Stimulated activated CD8-positive, alpha-beta memory T cell treated with anti-CD3 and anti-CD28 coated beads, Interleukin-4, amount 100 ng/mL, for 1 hour (primary cell): ENCODE data around the gene DLG2.
"Not testable (repeated sequence)": the region's sequence is repeated elsewhere in the genome, so short reads cannot be mapped to it uniquely, and the experiment has no call there.

Experiments
- DNase-seq, 2 donors: peaks; one replicate each; pipeline ENCODE4 v3.0.0-alpha.2; 2020; ENCODE audit warnings: low read depth in 2 of 2, low spot score in 1 of 2

The DLG2 gene

GRCh38 chr11:85627332-85627997 lies at the start of gene DLG2:
Gene DLG2 (minus strand): TSS chr11:85627344.
- no peak for DNase-seq

GRCh38 chr11:85673393-85673792 lies 46.2 kb upstream of the DLG2 start:
- no peak for DNase-seq

- DNase-seq, result no peak
These were observed 45.2 kb upstream of the DLG2 start for GRCh38 chr11:85672105-85672902.

GRCh38 chr11:85670949-85671663 lies 44.0 kb upstream of the DLG2 start:
- not testable (repeated sequence) for DNase-seq

- no peak for DNase-seq
These were observed 41.0 kb upstream of the DLG2 start for GRCh38 chr11:85668157-85668556.

- DNase-seq, result no peak
These were observed 39.5 kb upstream of the DLG2 start for GRCh38 chr11:85666687-85667086.

GRCh38 chr11:85665733-85666132 lies 38.6 kb upstream of the DLG2 start:
- no peak for DNase-seq

GRCh38 chr11:85664615-85665481 lies 37.7 kb upstream of the DLG2 start, which contains the start of gene CREBZF:
Gene CREBZF (minus strand): TSS chr11:85665129. CDS start chr11:85664875, 254 bp downstream.
- peak; percentile 87 to 89 for DNase-seq

GRCh38 chr11:85663753-85664614 lies 36.8 kb upstream of the DLG2 start:
- DNase-seq, result peak; percentile 75 to 83

- DNase-seq, result no peak
These were observed 36.1 kb upstream of the DLG2 start for GRCh38 chr11:85663080-85663752.

- no peak for DNase-seq
These were observed 35.0 kb upstream of the DLG2 start for GRCh38 chr11:85661972-85662664.

- DNase-seq, result no peak
These were observed 31.0 kb upstream of the DLG2 start for GRCh38 chr11:85658180-85658579.

- DNase-seq, result no peak
These were observed 29.6 kb upstream of the DLG2 start for GRCh38 chr11:85656777-85657176.

GRCh38 chr11:85654343-85654742 lies 27.2 kb upstream of the DLG2 start:
- not testable (repeated sequence) for DNase-seq

GRCh38 chr11:85652786-85653447 lies 25.8 kb upstream of the DLG2 start:
- DNase-seq, result no peak

- no peak for DNase-seq
These were observed 24.0 kb upstream of the DLG2 start for GRCh38 chr11:85651118-85651517.

GRCh38 chr11:85647604-85648299 lies 20.6 kb upstream of the DLG2 start, which contains the start of gene TMEM126A:
Gene TMEM126A (plus strand): TSS chr11:85647967. CDS start chr11:85650256, 2,289 bp downstream.
- peak in 1 of 2 donors; percentile 78 for DNase-seq
